Natural killer cell (primary cell): ENCODE data around the gene IQSEC2. TPM values are rescaled to one million over a fixed set of nuclear protein-coding genes. Genes with fewer than 3 reads are reported as not detected.

ENCODE experiments used
- ATAC-seq, 3 donors: fragments of 150-1000 bp in 2 of 3; fragments of 200-7000 bp in 1 of 3; cut with Tn5 transposase; 1 replicate in 1 of 3; 2 replicates in 2 of 3; pipeline ENCODE4 v1.10.0; 2021; ENCODE audit warnings: mild to moderate bottlenecking in 2 of 3, moderate library complexity in 2 of 3
- DNase-seq, 2 donors: peaks; one replicate each; pipeline versions ENCODE4 v3.0.0 to v3.0.0-alpha.2; 2013 to 2021; ENCODE audit warnings: mixed read lengths in 1 of 2
- H3K27ac ChIP-seq: one replicate; pipeline ENCODE4 v1.5.1; 2013; ENCODE audit warnings: mild to moderate bottlenecking, low read length
- H3K27me3 ChIP-seq: one replicate; pipeline ENCODE4 v1.6.1; 2013; ENCODE audit warnings: low read length; ENCODE audit not compliant: control insufficient read depth, insufficient read depth
- H3K36me3 ChIP-seq: one replicate; pipeline ENCODE4 v1.6.1; 2013; ENCODE audit warnings: low read length; ENCODE audit not compliant: control insufficient read depth, insufficient read depth
- H3K4me1 ChIP-seq: one replicate; pipeline ENCODE4 v1.6.1; 2013; ENCODE audit warnings: low read length; ENCODE audit not compliant: control insufficient read depth, insufficient read depth
- H3K4me3 ChIP-seq: one replicate; pipeline ENCODE4 v1.5.1; 2013; ENCODE audit warnings: low read length
- H3K9me3 ChIP-seq: one replicate; pipeline ENCODE4 v1.6.1; 2013; ENCODE audit warnings: low read length; ENCODE audit not compliant: control insufficient read depth, insufficient read depth
- H3K27ac Mint-ChIP-seq, 2 donors: one replicate each; pipeline ENCODE4 v1.8.0; 2022; ENCODE audit warnings: mild to moderate bottlenecking in 2 of 2, mixed read lengths in 2 of 2, moderate library complexity in 1 of 2
- H3K27me3 Mint-ChIP-seq, 2 donors: one replicate each; pipeline ENCODE4 v1.8.0; 2022; ENCODE audit warnings: low read depth in 2 of 2, mixed read lengths in 2 of 2
- H3K36me3 Mint-ChIP-seq: one replicate; pipeline ENCODE4 v1.8.0; 2022; ENCODE audit warnings: mixed read lengths
- H3K4me1 Mint-ChIP-seq, 2 donors: one replicate each; pipeline ENCODE4 v1.8.0; 2022; ENCODE audit warnings: mixed read lengths in 2 of 2
- H3K4me3 Mint-ChIP-seq: one replicate; pipeline ENCODE4 v1.8.0; 2022; ENCODE audit warnings: mild to moderate bottlenecking, moderate library complexity, mixed read lengths
- H3K9me3 Mint-ChIP-seq, 2 donors: one replicate each; pipeline ENCODE4 v1.8.0; 2022; ENCODE audit warnings: mixed read lengths in 2 of 2
- WGBS: methylation state at CpG from one replicate; pipeline ENCODE4 v1.1.7; 2013; ENCODE audit warnings: missing lambda C conversion rate; ENCODE audit not compliant: insufficient coverage; 5-methylcytosine and 5-hydroxymethylcytosine counted together
- intact Hi-C: fragments of 100-400 bp; cut with micrococcal nuclease; formaldehyde crosslinking; loops from one replicate; pipeline ENCODE4 v1.14.2; 2022
- total RNA-seq, 4 donors: library from RNA; stranded (reverse); fragments of 120-200 nt in 1 of 4; gene quantifications; one replicate each; pipeline versions ENCODE4 v1.2.3 to v1.2.4, GENCODE V29; 2013 to 2022
- TF ChIP-seq, protein P1 (sequence below): fragments of 200-600 bp; IDR thresholded peaks from one replicate; pipeline ENCODE4 v1.8.0; 2022; ENCODE audit warnings: antibody characterized with exemption

IQSEC2 gene
- total RNA-seq, 3 donors from 2014 or later (not counting 1 experiment from before 2014, with no cell fraction given), result 3.5 to 3.9 (median 3.7) TPM

- Histone ChIP-seq H3K27me3 (no peaks in the 10 kb centered on the region), H3K27ac (no peak overlapping the region), H3K4me3 (no peak overlapping the region), H3K4me1 (no peaks in the 10 kb centered on the region), H3K9me3 (no peaks in the 10 kb centered on the region), H3K36me3 (no peaks in the 10 kb centered on the region)
- TF ChIP-seq, protein P1, sequence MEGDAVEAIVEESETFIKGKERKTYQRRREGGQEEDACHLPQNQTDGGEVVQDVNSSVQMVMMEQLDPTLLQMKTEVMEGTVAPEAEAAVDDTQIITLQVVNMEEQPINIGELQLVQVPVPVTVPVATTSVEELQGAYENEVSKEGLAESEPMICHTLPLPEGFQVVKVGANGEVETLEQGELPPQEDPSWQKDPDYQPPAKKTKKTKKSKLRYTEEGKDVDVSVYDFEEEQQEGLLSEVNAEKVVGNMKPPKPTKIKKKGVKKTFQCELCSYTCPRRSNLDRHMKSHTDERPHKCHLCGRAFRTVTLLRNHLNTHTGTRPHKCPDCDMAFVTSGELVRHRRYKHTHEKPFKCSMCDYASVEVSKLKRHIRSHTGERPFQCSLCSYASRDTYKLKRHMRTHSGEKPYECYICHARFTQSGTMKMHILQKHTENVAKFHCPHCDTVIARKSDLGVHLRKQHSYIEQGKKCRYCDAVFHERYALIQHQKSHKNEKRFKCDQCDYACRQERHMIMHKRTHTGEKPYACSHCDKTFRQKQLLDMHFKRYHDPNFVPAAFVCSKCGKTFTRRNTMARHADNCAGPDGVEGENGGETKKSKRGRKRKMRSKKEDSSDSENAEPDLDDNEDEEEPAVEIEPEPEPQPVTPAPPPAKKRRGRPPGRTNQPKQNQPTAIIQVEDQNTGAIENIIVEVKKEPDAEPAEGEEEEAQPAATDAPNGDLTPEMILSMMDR, result no peak
- ATAC-seq (no peak), DNase-seq (no peak)
- peaks cover 0 to 18% of the 10 kb centered on the region in 2 donors for H3K27me3 Mint-ChIP-seq
- H3K4me1 Mint-ChIP-seq, result no peaks in the 10 kb centered on the region
- intact Hi-C loops, result no loop called here
- H3K27ac Mint-ChIP-seq, result no peak overlapping the region
- no peaks in the 10 kb centered on the region for H3K36me3 Mint-ChIP-seq
- H3K4me3 Mint-ChIP-seq, result no peak overlapping the region
- no peaks in the 10 kb centered on the region for H3K9me3 Mint-ChIP-seq
- WGBS, result 96% methylated on average over 4 of the region's 9 CpGs
Observed at GRCh38 chrX:53255738-53256191, 25.6 kb downstream of the IQSEC2 start.

GRCh38 chrX:53254570-53255461, 26.6 kb downstream of the IQSEC2 start:
- TF ChIP-seq, protein P1, result no peak
- Mint-ChIP-seq H3K9me3 (no peaks in the 10 kb centered on the region), H3K27ac (no peak overlapping the region), H3K36me3 (no peaks in the 10 kb centered on the region), H3K4me1 (no peaks in the 10 kb centered on the region), H3K27me3 (peaks cover 0 to 9% of the 10 kb centered on the region in 2 donors), H3K4me3 (no peak overlapping the region)
- Histone ChIP-seq H3K36me3 (no peaks in the 10 kb centered on the region), H3K27ac (no peak overlapping the region), H3K4me1 (no peaks in the 10 kb centered on the region), H3K4me3 (no peak overlapping the region), H3K27me3 (no peaks in the 10 kb centered on the region), H3K9me3 (no peaks in the 10 kb centered on the region)
- WGBS, result 94% methylated on average over 20 of the region's 22 CpGs
- DNase-seq, result no peak
- intact Hi-C loops, result no loop called here
- ATAC-seq, result no peak

DNA sequence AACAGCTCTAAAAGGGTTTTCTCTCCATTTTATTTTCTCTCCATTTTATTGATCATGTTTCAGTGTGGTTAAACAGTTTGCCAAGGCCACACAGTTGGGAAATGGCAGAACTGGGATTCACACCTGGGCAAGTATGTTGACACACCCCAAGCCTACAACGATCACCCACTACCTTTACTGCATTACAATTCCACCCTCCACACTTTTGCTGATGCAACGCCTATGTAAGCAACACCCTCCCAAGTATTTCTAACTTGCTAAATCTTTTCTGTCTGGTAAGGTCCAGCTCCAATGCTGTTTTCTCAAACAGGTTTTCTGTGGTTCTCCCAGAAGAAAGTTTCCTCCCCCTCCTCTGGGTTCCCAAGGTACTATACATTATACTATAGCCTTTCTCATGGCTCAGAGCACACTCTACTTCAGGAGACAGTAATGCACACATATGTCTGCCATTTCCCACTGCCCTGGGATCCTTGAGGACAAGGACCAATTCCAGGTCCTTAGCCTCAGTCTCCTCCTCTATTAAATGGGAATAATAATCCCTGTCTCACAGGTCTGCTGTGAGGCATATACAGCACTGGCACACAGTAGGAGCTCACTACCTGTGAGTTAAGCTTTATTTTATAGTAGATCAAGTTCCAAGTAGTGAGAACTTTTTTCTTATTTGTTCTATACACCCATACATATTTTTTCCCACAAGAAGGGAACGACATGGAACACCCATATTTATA, 27.9 kb downstream of the IQSEC2 start:
- no peaks in the 10 kb centered on the region for H3K9me3 Mint-ChIP-seq

More for the DNA sequence above, 27.9 kb downstream of the IQSEC2 start:
- Mint-ChIP-seq H3K27me3 (peaks cover 0 to 7% of the 10 kb centered on the region in 2 donors), H3K27ac (no peak overlapping the region), H3K4me3 (no peak overlapping the region), H3K4me1 (no peaks in the 10 kb centered on the region), H3K36me3 (no peaks in the 10 kb centered on the region)
- Histone ChIP-seq H3K4me3 (no peak overlapping the region), H3K9me3 (no peaks in the 10 kb centered on the region), H3K27me3 (no peaks in the 10 kb centered on the region), H3K36me3 (no peaks in the 10 kb centered on the region), H3K4me1 (no peaks in the 10 kb centered on the region), H3K27ac (no peak overlapping the region)
- DNase-seq (no peak), ATAC-seq (no peak)
- intact Hi-C loops, result no loop called here
- TF ChIP-seq, protein P1, result no peak
- WGBS, result 92% methylated on average over 3 of the region's 3 CpGs
